NCI-H2171 treated with DMSO at 0.1 percent for 48 hours (cell line): ENCODE results near the gene ARPC4.
"Not testable (repeated sequence)": the region's sequence is repeated elsewhere in the genome, so short reads cannot be mapped to it uniquely, and the experiment has no call there.

Experiments used
- DNase-seq: peaks from one replicate; lab custom pipeline; 2025; lab: John Stamatoyannopoulos, UW

Gene ARPC4

GRCh38 chr3:9825451-9826040 lies 32.7 kb downstream of the ARPC4 start:
- no peak for DNase-seq

- no peak for DNase-seq
Observed at GRCh38 chr3:9826815-9827573, 34.1 kb downstream of the ARPC4 start.

DNA sequence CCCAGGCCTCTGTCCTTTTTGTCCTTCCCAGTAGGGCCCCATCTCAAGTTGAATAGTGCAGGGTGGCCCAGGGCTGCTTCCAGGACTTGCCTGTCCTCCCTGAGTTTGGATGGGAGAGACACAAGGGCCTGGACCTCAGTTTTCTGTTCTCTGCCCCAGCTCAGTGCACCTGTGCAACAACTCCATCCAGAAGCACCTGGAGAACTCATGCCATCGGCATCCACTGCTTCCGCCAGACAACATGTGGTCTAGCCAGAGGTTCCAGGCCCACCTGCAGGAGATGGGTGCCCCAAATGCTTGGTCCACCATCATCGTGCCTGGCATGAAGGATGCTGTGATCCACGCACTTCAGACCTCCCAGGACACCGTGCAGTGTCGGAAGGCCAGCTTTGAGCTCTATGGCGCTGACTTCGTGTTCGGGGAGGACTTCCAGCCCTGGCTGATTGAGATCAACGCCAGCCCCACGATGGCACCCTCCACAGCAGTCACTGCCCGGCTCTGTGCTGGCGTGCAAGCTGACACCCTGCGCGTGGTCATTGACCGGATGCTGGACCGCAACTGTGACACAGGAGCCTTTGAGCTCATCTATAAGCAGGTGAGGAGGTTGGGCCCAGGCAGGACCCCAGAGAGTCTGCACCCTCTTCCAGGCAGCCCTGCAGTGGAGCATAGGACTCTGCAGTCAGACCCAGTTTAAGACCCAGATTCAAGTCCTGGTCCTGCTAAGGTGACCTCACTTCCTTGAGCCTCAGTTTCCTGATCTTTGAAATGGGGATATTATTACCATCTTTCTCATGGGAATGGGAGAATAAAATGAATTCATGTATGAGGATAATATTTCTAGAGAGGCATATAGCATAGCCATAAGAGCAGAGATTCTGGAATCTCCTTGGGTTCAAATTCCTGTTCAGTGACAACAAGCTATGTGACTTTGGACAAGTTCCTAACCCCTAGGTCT lies 36.2 kb downstream of the ARPC4 start:
- no peak for DNase-seq

GRCh38 chr3:9831253-9831652 lies 38.4 kb downstream of the ARPC4 start:
- DNase-seq, result no peak

- no peak for DNase-seq
Observed at GRCh38 chr3:9833078-9833477, 40.2 kb downstream of the ARPC4 start.

GRCh38 chr3:9834520-9835380 lies 41.9 kb downstream of the ARPC4 start:
- DNase-seq, result no peak

- DNase-seq, result no peak
Observed at GRCh38 chr3:9837701-9838582, 45.1 kb downstream of the ARPC4 start.

GRCh38 chr3:9838856-9839255 lies 46.0 kb downstream of the ARPC4 start:
- DNase-seq, result no peak

GRCh38 chr3:9841015-9841414 lies 48.1 kb downstream of the ARPC4 start:
- DNase-seq, result no peak

DNA sequence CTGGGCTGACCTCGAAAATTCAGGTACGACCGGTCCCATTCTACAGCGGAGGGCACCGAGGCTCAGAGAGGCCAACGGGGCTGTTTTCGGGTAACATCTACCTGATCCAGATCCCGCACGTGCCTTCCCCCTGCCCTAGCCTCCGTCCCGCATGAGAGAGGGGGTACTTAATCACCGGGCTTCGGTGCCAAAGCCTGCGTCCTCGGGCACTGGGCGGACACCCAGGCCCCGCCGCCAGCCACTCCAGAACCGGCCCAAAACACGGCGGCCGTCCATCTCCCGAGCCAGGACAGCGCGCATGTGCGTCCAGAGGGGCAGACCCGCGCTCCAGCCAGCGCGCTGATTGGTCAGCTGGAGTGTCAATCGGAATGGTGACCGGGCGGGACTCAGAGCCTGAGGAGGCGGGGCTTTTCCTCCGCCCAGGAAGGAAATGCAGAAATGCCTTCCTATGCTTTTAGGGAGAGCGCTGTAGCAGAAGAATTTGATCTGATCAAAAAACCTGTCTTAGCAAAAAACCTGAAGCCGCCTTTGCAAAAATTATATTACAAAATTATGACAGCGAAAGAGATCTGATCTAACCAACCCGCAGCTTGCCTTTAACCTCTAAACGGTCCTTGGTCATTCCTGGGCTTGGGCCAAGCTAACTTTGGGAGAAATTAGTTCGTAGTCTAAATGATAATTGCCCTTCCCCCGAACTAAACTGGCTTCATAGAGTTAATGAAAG lies 51.0 kb downstream of the ARPC4 start, which contains the start of gene RPUSD3:
RPUSD3 (minus strand) TSS at position 294 of the 724 bp plus-strand sequence; CDS start at position 276, 18 bp downstream.
- DNase-seq, result peak; percentile 78

GRCh38 chr3:9846231-9846630 lies 53.3 kb downstream of the ARPC4 start:
- no peak for DNase-seq

- no peak for DNase-seq
Observed at GRCh38 chr3:9846931-9847488, 54.1 kb downstream of the ARPC4 start.

GRCh38 chr3:9847870-9848269 lies 55.0 kb downstream of the ARPC4 start:
- DNase-seq, result not testable (repeated sequence)

- DNase-seq, result peak; percentile 9
Observed at GRCh38 chr3:9848860-9849259, 56.0 kb downstream of the ARPC4 start.

DNA sequence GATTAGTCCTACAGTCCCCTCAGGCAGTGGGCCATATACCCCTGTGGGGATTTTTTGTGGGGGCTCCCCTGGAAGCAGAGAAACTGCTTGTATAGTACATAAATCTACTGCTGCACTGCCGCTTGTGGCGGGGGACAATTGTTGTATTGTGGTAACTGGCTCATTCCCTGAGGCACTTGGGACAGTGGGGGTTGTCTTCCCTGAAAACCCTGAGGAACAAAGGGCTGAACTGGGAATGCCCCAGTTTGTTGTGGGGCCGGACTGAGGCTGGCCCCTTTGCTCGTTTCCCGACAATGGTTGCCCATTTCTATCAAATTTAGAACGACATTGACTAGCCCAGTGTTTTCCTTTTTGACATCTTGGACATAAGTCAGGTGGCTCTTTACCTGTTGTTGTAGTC lies 58.5 kb downstream of the ARPC4 start:
- not testable (repeated sequence) for DNase-seq

- not testable (repeated sequence) for DNase-seq
Observed at GRCh38 chr3:9851926-9852325, 59.0 kb downstream of the ARPC4 start.

DNA sequence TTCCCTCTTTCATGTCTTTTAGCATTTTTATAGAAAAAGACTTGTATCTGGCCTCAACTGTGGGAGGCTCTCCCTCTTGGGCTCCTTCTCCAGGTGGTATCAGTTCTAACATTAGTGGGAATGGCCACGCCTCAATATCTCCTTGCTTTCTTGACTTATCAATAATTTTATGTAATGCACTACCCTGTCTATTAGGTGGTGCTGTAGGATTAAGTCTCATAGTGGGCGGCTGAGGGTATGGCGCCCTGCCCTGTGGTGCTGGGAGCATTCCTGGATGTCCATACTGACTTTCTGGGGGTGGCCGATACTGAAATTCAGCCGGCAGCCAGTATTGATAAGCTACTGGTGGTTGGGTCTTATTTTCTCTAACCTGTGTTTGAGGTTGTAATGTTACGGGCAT lies 59.6 kb downstream of the ARPC4 start:
- no peak for DNase-seq

DNA sequence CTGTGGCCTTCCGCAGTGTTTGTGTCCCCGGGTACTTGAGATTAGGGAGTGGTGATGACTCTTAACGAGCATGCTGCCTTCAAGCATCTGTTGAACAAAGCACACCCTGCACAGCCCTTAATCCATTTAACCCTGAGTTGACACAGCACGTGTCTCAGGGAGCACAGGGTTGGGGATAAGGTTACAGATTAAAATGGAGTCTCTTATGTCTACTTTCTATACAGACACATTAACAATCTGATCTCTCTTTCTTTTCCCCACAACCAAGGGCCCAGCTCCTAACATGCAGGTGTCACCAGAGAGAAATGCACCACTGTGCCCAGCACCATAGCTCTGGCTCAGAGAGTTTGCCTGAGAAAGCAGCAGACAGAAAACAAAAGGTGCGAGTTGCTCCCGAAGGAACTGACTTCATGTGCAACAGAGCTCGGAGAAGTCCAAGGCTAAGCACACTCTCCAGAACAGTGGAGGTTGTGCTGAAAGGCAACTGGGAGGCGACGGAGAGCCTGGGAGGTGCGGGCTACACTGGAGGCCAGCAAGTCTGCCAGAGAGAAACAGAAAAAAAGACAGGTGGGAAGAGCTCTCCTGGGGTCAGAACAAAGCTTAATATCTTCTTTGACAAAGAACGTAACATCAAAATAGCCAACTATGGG lies 61.5 kb downstream of the ARPC4 start:
- DNase-seq, result peak; percentile 22

- DNase-seq, result no peak
Observed at GRCh38 chr3:9855594-9855993, 62.7 kb downstream of the ARPC4 start.
